ENCODE measurements around the gene RPS13. TPM values are rescaled to one million over a fixed set of nuclear protein-coding genes. Genes with fewer than 3 reads are reported as not detected.
"Not testable (repeated sequence)": the region's sequence is repeated elsewhere in the genome, so short reads cannot be mapped to it uniquely, and the experiment has no call there.

RPS13 gene
- total RNA-seq, 1 experiment from 2014 or later, result 2,217 TPM

DNA sequence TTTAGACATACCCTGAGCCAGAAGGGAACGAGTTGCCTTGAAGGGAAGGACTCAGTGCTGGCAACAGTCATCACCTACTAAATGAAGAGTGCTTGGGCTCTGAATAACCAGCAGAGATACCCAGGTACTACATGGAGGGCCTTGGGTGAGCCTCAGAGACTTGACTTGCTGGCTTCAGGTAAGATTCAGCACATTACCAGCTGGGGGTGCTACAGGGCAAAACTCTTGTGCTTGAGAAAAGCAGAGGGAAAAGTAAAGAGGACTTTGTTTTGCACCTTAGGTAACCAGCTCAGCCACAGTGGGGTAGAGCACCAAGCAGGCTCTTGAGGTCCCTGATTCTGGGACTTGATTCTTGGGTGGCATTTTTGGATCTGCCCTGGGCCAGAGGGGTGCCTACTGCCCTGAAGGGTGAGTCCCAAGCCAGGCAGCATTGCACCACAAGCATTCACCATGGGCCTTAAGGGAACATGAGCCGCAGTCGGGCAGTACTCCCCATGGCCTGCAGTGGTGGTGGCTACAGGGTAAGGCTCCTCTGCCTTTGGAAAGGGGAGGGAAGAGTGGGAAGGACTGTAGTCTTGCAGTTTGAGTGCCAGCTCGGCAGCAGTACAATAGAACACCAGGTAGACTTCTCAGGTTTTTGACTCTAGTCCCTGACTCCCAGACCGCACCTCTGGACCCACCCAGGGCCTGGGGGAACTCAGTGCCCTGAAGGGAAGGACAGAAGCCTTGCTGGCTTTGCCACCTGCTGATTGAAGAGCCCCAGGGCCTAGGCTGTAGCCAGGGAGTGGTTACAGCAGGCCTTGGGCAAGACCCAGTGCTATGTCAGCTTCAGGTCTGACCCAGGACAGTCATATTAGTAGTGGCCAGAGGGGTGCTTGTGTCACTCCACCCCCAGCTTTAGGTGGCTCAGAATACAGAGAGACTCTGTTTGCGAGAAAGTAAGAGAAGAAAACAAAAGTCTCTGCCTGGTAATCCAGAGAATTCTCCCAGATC, 40.5 kb downstream of the RPS13 start:
- DNase-seq (ENCODE audit: low read depth), result no peak

DNA sequence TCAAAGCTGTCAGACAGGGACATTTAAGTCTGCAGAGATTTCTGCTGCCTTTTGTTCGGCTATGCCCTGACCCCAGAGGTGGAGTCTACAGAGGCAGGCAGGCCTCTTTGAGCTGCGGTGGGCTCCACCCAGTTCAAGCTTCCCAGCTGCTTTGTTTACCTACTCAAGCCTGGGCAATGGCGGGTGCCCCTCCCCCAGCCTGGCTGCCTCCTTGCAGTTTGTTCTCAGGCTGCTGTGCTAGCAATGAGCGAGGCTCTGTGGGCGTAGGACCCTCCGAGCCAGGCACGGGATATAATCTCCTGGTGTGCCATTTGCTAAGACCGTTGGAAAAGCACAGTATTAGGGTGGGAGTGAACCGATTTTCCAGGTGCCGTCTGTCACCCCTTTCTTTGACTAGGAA, 43.4 kb downstream of the RPS13 start:
- not testable (repeated sequence) for DNase-seq (ENCODE audit: low read depth)

DNA sequence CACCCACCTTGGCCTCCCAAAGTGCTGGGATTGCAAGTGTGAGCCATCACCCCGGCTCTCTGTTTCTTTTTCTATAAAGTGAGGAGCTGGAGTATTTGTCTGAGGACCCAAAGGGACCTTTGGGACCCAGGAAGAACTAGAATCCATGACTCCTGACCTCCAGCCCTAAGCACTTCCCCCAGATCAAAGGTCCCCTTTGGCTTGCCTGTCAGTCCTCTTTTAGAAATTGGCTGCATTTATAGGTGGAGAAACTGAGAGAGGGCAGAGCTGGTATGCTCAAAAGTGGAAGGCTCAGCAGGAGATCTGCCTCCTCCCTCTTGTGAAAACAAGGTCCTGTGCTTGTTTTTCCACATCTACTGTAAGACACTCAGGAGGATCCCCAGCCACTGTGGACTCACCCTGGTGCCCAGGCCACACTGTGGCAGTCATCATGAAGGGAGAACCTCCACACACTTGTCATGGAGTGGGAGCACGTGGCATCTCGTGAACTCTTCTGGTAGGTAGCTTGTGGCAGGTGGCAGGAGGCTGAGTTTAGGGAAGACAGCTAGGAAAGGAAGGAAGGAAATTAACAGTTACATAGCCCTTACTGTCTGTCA, 50.9 kb downstream of the RPS13 start:
- DNase-seq (ENCODE audit: low read depth), result no peak

DNA sequence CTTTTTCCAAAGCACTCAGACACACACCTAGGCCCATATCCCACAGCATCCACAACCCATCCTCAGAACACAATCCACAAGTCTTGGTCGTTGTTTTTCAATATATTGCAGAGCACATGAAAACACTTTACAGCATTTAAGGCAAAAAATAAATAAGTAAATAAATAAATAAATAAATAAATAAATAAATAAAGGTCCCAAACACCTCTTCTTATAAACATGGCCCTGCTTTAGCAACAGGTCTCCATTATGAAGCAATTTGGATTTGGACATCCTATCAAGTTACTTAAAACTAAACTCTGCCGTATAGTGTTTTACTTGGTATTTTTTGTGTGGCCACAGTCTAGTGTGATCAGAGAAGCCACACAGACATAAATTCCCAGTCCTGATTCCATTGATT, 52.5 kb downstream of the RPS13 start:
- no peak for DNase-seq (ENCODE audit: low read depth)

Other genes starting within 250 kb of the RPS13 start
- gene PLEKHA7, start 63.3 kb downstream of the RPS13 start, total RNA-seq (2014; rRNA removed; shearing (Covaris generic)), result 0.20 TPM in 1 of 2 replicates, not detected in the other
- gene PIK3C2A, start 130.3 kb upstream of the RPS13 start, total RNA-seq (2014; rRNA removed; shearing (Covaris generic)), result 17.0 and 22.3 TPM in 2 replicates
- gene NUCB2, start 199.1 kb upstream of the RPS13 start, total RNA-seq (2014; rRNA removed; shearing (Covaris generic)), result 64.3 and 84.9 TPM in 2 replicates